Erythroblast (primary cell): ENCODE measurements around the gene NLN.
"Not testable (repeated sequence)": the region's sequence is repeated elsewhere in the genome, so short reads cannot be mapped to it uniquely, and the experiment has no call there.

ENCODE experiments used
- DNase-seq, 2 experiments: peaks; one replicate each; lab custom pipeline; 2025; lab: John Stamatoyannopoulos, UW
- GATA1 ChIP-seq: IDR thresholded peaks from 2 replicates; pipeline ENCODE4 v1.6.1; 2011; ENCODE audit warnings: low read depth, mild to moderate bottlenecking, control low read depth, low read length, moderate library complexity
- POLR2A ChIP-seq: IDR thresholded peaks from 2 replicates; pipeline ENCODE4 v1.6.1; 2011; ENCODE audit warnings: mild to moderate bottlenecking, low read length

Gene NLN

GRCh38 chr5:65721720-65722574 is at the start of gene NLN, which contains the start of gene SGTB:
Gene NLN (plus strand): TSS chr5:65722205. CDS start chr5:65722374, 169 bp downstream.
Gene SGTB (minus strand): TSS chr5:65722109. CDS start chr5:65720807, 1,302 bp downstream.
- TF ChIP-seq POLR2A = no peak
- no peak for TF ChIP-seq GATA1
- DNase-seq = peak; percentile 85 to 91

- TF ChIP-seq GATA1 (no peak), POLR2A (no peak)
- DNase-seq = no peak
Measured at GRCh38 chr5:65672796-65673195, 49.2 kb upstream of the NLN start.

GRCh38 chr5:65674749-65675148 is 47.3 kb upstream of the NLN start:
- TF ChIP-seq POLR2A (no peak), GATA1 (no peak)
- DNase-seq = no peak

- DNase-seq = not testable (repeated sequence)
Measured at GRCh38 chr5:65676056-65676455, 45.9 kb upstream of the NLN start.

- TF ChIP-seq GATA1 (no peak), POLR2A (no peak)
- no peak for DNase-seq
Measured at GRCh38 chr5:65682148-65682547, 39.9 kb upstream of the NLN start.

- no peak for DNase-seq
- TF ChIP-seq GATA1 = no peak
- no peak for TF ChIP-seq POLR2A
Measured at GRCh38 chr5:65693121-65693520, 28.9 kb upstream of the NLN start.

- TF ChIP-seq POLR2A = no peak
- TF ChIP-seq GATA1 = no peak
- no peak for DNase-seq
Measured at GRCh38 chr5:65695162-65695755, 26.7 kb upstream of the NLN start.

GRCh38 chr5:65695896-65696295 is 26.1 kb upstream of the NLN start:
- TF ChIP-seq GATA1 = no peak
- no peak for TF ChIP-seq POLR2A
- no peak for DNase-seq

GRCh38 chr5:65696892-65697291 is 25.1 kb upstream of the NLN start:
- no peak for DNase-seq
- TF ChIP-seq GATA1 = no peak
- no peak for TF ChIP-seq POLR2A

GRCh38 chr5:65699338-65699737 is 22.7 kb upstream of the NLN start:
- TF ChIP-seq GATA1 = no peak
- no peak for TF ChIP-seq POLR2A
- no peak for DNase-seq

GRCh38 chr5:65702036-65702435 is 20.0 kb upstream of the NLN start:
- DNase-seq = no peak
- no peak for TF ChIP-seq GATA1
- TF ChIP-seq POLR2A = no peak

GRCh38 chr5:65704621-65705239 is 17.3 kb upstream of the NLN start:
- peak in 1 of 2 experiments; percentile 22 for DNase-seq
- no peak for TF ChIP-seq GATA1
- no peak for TF ChIP-seq POLR2A

- no peak for DNase-seq
- TF ChIP-seq POLR2A = no peak
- no peak for TF ChIP-seq GATA1
Measured at GRCh38 chr5:65707663-65708062, 14.3 kb upstream of the NLN start.

- TF ChIP-seq POLR2A (no peak), GATA1 (no peak)
- DNase-seq = no peak
Measured at GRCh38 chr5:65708145-65708544, 13.9 kb upstream of the NLN start.
